Inferior parietal cortex (tissue), 1 donor: ENCODE data around the gene LPAR1.

ENCODE experiments used
- DNase-seq: peaks from one replicate; pipeline ENCODE4 v3.0.0-alpha.2; 2016; ENCODE audit errors: extremely low spot score

LPAR1 gene

DNA sequence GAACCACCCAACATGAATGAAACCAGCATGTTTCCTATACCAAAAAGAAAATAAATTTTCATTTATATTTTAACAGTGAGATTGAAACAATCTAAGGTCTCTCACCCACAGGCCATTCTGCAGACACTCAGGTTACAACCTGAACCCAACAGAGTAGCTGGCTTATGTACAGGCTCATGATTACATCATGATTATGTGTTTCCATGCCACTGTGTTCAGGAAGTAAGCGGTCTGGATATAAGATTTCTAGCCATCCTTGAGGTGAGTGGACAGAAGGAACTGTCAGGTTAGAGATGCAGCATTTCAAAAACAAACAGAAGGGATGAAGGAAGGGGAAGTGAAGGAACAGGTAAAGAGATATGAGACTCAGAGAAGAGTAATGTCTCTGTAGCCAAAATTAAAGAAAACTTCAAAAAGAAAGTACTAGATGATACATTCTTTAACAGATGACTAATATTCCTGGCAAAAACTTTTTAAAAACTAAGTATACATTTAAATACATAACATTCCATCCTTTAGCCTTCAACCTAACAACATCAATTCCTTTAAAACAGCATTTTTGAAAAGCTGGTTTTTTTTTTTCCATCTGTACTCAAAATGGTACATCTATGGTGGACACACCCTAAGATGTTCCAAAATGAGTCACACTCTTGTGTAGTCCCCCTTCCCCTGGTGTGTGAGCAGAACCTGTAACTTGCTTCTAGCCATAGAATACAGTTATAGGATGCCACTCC lies 119.8 kb downstream of the LPAR1 start:
- DNase-seq, result no peak

DNA sequence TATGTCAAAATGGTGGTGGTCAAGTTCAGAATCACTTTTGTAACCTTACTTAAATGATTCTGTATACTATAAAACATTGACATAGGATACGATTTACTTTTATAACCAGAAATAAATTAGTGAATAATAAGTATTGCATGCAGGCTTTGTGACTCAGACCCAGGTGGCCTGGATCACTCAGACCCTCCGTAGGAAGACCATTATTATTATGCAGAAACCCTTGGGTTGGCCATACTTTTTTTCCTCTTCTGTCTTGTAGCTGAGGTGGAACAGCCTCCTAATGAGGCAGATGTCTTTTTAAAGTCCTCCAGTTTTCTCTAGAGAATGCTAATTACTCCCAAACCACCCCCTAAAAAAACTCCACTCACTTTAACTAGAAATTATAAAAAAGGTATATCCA lies 121.9 kb downstream of the LPAR1 start:
- DNase-seq, result no peak

DNA sequence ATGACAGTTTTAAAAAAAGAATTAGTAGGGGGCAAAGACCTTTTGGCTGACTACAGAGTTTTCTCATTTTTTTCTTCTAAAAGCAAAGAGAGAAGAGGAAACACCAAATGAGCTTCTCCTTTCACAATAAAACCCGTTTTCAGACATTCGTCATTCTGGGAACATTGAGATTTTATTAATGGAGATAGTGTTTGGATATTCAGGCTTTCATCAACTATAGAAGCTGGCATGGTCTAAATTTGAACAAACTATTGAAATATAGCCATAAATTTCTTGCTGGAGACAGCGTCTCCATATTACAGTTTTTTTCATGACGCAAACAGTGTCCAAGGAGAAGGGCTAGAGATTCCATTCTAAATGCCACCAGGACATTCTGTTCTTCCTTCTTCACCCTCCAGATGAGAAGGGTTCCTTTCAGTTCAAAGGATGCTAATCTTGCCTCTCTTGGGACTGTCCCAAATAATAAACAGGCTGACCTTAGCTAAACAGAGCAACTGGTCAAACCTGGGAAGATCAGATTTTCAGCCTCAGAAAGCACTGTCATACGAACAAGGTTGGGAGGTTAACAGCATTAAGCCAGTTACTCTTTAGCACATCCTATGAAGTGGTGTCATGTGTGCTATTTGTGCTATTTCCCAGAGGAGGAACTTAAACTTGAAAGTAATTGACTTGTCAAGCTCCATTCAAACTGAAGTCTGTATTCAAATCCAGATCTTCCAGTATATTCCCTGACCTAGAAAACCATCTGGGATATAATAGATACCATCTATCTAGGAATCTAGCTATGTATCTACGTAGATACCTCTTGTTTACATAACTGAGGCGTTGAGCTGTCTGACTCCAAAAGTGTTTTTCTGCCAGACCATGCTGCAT lies 125.6 kb downstream of the LPAR1 start:
- no peak for DNase-seq

DNA sequence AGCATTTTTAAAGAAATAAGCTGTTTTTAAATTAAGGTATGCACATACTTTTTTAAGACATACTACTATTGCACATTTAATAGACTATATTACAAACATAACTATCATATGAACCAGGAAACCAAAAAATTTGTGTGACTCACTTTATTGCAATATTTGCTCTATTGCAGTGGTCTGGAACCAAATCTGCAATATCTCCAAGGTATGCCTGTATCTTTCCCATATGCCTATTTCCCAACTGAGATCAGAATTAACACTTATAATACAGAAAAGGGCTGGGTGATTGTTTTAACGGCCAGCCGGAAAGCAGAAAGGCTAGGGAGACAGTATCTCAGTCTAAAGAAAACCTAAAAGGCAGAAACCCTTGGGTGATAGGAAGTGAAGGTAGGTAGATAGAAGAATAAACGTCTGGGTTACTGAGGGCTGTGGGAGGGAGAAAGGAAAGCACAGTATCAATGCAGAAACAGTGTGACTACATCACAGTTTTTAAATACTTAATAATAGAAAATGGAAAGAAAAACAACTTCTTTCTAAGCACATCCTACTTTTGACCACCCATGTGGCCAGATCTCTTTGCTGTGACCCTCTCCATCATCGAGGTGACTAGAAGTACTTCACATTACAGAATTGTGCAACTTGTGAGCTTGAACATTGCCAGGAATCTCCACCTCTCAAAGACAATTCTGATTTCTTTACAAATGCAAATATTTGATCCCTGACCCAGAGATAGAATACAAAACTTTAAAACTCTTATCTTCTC lies 126.4 kb downstream of the LPAR1 start:
- no peak for DNase-seq

DNA sequence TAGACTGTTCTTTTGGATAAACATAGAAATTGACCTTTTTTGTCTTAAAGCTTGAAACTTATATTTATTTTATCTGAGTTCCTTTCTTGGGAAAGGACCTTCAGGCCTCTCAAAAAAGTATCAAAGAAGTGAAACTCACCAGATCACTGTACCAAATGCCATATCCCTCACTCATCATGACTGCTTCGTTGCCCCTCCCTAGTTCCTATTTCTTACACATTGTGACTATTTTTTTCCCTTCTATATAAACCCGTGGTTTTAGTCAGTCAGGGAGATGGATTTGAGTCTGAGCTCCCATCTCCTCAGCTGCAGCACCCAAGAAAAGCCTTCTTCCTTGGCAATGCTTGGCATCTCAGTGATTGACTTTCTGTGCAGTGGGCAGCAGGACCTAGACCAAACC lies 129.4 kb downstream of the LPAR1 start:
- no peak for DNase-seq

DNA sequence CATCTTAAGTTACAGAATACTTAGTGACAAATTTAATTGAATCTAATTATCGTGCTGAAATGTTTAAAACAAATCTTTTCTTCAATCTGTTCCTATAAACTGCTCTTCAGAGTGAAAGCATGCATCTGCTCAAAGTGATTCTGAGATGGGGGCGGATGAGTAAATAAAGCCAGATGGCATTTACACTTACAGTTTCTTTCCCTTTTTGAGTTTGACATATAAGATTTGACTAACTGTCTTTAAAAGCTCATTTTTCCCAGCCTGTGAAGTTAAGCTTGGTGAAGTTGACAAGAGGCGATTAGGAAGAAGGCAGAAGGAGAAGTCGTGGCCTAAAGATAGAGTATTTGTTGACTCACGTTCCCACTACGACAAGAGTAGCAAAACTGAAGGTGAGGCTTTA lies 137.4 kb downstream of the LPAR1 start:
- peak; percentile 44 for DNase-seq

DNA sequence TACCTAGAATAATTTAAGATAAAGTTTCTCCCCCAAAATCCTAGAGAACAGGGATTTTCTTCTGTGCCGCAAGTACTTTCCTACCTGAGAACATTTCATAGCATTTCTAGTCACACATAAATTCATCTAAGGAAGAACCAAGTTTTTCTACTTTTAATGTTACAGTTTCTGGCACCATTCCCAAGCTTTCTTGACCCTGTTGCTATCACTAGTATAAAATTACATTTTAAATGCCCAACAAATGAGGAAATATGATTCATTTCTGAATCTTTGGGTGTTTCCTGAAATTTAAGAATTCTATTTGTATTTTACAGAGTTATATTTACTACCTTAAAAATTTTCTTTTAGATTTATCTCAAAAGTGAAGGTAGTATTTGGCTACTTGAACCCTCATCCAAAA lies 137.8 kb downstream of the LPAR1 start:
- DNase-seq, result no peak

DNA sequence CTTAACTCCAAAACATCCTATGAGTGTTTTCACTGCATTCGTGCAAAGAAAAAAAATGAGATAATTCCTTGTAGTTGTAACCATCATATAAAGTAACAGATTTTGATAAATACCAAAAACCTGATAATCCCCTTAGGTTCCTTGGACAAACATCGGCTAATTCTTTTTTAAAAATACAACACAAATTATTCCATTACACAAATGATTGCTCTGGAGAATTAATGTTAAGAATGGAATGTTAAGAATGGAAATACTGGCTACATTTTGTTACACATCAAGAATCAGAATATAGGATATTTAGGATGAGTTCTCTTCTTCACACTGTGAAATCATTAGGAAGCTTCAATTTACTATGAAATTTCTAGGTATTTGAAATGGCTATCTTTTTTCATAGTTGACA lies 139.4 kb downstream of the LPAR1 start:
- no peak for DNase-seq

DNA sequence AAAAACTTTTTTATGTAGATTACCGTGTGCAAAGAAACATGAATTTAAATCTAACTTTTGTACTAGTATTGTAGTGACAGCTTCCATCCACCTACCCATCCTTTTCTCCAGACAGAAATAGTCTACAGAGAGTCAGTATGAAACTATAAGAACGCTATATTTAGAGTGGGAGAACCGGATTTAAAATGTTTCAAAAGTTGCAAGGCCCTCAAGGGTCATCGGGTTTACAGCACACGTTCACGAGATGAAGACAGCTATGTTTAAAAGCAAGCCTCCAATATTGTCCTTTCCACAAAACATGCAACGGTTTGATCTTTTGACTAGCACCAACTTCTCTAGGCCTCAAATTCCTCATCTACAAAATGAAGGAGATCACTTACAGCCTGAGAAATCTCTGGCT lies 139.9 kb downstream of the LPAR1 start:
- DNase-seq, result no peak

DNA sequence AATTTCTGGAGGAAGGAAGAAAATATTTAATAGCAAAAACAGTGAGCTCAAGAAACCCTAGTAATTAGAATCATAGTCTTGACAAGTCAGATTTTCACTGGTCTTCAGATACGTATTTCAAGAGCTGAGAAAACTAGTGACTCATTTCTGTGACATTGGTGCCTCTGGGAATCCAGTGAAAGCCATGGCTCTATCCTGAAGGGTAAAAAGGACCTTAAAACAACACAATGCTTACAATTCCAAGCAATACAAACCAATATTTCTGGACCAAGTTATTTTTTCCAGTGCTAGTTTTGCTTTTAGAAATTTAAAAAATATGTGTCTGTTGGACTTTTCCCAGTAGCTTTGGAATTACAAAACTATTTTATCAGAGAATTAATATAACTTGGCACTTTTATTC lies 140.3 kb downstream of the LPAR1 start:
- no peak for DNase-seq

DNA sequence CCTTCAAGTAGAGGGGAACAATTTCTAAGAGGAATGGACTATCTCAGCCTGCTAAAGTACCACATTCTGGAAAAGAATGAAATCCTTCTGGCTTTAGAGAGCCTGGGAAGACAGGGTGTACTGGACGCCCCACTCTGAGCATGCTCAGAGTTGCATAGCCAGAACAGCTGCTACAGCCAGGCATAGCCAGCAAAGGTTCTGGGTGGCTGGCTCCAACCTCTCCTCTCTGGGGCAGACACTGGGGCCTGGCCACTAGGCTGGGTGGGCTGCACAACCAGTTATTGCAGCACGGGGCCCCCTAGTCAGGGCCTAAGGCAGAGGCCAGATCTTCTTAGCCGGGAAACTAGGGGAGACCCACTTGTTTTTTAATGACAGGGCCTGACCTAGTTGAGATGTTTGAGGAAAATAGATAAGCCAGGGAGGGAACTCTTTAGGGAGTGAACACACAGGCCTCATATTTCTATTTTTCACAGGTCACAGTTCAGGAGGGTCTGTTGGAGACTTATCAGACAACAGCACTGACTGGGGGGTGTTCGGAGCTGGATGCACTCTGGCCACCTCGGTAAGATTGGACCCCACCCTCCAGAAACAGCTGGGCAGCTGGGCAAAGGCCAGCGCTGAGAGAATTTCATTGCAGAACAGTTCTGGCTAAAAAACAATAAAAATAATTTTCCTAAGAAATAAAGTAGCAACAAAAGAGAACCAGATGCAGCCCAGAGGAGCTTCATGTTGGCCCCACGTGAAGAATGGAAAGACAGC lies 142.9 kb downstream of the LPAR1 start:
- no peak for DNase-seq

DNA sequence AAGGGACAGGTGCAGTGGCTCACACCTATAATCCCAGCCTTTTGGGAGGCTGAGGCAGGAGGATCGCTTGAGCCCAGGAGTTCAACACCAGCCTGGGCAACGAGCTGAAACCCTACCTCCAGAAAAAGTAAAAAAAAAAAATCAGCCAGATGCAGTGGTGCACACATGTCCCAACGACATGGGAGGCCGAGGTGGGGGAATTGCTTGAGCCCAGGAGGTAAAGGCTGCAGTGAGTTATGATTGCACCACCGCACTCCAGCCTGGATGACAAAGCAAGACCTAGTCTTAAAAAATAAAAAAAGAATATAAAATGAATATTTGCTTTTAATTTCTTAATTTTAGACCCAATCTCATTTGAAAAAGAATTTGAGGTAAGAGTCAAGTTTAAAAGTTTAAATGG lies 143.5 kb downstream of the LPAR1 start:
- no peak for DNase-seq

DNA sequence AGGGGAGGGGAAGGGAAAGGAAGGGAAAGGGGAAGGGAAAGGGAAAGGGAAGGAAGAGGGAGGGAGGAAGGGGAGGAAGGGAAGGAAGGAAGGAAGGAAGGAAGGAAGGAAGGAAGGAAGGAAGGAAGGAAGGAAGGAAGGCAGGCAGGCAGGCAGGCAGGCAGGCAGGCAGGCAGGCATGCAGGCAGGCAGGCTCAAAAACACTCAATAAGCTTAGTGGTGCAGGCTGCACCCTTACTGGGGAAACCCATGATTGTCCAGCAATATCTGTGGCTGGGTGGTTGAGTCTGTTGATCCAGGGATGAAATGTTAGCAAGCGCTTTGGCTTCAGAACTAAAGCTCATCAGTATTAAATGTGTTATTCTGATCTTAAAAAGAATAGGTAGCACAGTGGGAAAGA lies 145.6 kb downstream of the LPAR1 start:
- no peak for DNase-seq

DNA sequence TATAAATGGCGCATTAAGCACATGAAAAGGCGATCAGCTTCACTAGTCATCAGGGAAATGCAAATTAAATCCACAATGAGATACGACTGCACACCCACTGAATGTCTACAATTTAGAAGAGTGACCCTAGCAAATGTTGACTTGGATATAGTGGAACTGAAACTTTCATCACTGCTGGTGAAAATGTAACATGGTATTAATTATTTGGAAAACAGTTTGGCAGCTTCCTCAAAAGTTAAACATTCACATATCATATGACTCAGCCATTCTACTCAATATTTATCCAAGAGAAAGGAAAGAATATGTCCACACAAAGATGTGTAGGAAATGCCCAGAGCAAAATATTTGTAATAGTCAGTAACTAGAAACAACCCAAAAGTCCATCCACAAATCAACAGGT lies 146.5 kb downstream of the LPAR1 start:
- no peak for DNase-seq

DNA sequence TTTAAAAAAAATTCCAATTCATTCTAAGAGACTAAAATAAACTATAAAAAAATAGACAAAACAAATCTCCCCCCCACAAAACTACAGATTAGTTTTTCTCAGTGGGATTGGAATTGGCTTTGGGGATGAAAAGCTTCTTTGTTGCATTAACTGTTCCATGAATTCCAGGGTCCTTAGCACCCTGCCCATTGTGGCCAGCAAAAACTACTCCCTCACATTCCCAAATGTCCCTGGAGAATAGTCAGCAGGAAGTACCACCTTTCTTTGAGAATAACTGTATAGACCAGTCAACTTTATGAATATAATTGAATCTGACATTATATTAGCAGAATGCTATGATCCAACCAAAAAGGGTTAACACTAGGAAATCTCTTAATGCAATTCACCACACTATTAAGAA lies 147.9 kb downstream of the LPAR1 start:
- DNase-seq, result no peak

DNA sequence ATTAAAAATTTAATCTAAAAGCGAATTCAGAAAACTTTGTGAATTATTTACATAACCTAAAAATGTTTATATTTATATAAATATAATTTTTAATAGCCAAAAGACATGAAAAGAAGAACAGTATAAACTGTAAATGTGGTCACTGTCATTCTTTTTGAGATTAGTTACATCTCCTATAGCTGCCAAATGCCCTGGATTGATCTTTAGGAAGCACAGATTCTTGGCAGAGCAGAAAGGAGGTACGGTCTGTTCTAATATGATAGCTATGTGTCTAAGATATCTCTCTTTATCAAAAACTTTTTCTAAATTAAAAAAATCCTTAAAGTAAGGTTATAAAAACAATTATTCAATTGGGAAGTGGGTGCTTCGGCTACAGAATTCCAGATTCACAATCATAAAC lies 151.0 kb downstream of the LPAR1 start:
- no peak for DNase-seq

DNA sequence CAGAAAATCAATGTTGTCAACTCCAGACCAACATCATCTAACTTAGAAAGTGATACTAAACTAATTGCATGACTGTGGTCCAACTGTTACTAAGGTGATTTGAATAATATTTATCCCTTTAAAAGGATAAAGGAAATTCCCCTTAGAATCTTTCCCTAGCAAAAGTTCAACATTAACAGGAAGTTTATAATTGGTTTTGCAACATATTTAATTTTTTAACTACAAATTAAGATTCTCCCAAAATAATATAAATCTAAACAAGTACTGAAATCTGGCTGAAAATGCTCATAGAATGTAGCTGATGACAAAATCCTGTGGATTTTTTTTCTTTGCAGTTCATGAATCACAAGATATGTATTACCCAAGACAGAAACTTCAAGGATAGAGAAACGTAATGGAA lies 151.4 kb downstream of the LPAR1 start:
- no peak for DNase-seq

DNA sequence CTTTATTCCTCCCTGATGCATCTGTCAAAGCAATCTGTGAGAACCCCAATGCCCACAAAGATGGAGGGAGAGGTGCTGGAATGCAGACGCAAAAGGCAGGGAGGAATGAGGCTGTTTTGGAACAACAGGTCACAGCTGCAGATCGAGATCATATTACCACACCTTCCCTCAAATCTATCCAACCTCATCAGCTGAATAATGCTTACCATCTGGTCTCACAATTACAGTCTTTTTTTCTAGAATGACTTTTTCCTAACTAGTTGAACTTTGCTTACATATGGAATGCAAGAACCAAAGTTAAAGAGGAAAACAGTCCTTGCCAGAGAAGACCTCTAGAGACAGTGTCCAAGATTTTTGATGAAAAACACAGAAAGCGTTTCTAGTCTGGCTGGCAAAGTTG lies 158.1 kb downstream of the LPAR1 start:
- DNase-seq, result no peak

DNA sequence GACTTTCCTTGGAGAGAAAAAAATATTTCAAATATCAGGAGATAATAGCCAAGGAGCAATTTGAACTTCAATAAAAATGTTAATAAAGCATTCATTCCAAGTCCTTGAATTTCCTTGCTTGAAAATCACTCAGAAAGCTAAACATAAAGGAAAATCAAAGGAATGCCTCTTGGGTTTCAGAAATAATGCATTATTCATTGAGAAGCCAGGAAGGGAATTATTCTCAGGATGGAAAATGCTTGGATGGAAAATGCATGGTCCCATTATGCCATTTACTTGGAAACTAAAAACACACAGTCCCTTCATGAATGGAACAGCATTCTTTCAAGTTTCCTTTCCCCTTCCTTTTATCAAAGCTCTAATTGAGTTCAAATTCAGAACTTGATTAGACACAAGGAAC lies 160.9 kb downstream of the LPAR1 start:
- no peak for DNase-seq

DNA sequence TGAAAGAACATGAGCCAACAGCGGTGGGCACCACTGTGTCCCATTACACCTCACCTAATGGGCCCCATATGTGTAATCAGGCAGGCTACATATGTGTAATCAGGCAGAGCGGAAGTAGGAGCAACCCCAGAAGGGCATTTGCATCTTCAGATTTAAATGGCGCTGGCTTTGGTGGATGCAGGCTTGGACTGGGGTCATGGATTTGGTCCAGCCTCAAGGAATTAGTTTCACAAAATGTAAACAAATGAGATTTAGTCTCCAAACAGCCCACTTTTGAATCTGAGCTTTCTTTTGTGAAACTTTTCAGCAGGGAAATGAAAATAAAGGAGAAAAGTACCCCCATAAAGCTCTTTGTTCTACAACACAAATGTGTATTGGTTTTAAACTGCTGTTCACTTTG lies 161.3 kb downstream of the LPAR1 start:
- DNase-seq, result no peak

DNA sequence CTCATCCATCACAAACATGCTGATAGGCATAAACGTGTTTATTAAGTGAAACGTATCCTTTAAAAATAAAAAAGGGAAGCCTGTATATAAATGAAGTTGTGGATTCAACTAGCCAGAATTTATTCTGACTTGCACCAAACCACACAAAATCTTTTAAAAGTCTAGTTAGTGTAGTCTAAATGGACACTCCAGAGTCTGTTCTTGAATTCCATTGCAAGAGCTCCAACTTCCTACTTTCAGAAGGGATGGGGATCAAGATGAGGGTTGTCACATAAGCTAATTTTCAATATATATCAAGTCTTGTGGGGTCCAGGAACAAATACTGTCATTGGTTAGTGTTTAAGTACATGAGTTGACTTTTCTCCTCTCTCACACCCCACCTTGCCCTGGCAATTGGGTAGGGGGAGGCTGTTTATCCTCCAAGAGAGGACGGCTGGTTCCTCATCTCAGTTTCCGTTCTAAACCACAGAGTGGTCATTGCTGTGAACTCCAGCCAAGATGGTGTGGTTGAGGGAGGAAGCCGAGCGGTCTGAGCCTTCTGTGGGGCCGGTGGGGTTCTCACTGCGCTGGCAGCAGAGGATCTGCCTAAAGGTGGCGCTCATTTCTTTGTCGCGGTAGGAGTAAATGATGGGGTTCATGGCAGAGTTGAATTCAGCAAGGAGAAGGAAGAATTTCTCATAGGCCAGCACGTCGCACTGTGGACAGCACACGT lies 163.2 kb downstream of the LPAR1 start:
- DNase-seq, result no peak
